Ishikawa (cell line): ENCODE results near the gene EGFLAM.

Experiments used
- CEBPB ChIP-seq: IDR thresholded peaks from 2 replicates; pipeline ENCODE4 v1.6.1; 2012
- CREB1 ChIP-seq: IDR thresholded peaks from 2 replicates; pipeline ENCODE4 v1.6.1; 2012; ENCODE audit warnings: low read depth
- EP300 ChIP-seq: IDR thresholded peaks from 2 replicates; pipeline ENCODE4 v1.6.1; 2012; ENCODE audit warnings: borderline replicate concordance
- FOXM1 ChIP-seq: IDR thresholded peaks from 2 replicates; pipeline ENCODE4 v1.6.1; 2012; ENCODE audit warnings: low read depth, borderline replicate concordance
- RAD21 ChIP-seq: IDR thresholded peaks from 2 replicates; pipeline ENCODE4 v1.6.1; 2012; ENCODE audit warnings: low read depth
- TAF1 ChIP-seq: IDR thresholded peaks from 2 replicates; pipeline ENCODE4 v1.6.1; 2012; ENCODE audit warnings: low read depth, mild to moderate bottlenecking
- TCF12 ChIP-seq: IDR thresholded peaks from 2 replicates; pipeline ENCODE4 v1.6.1; 2012; ENCODE audit warnings: low read depth
- TEAD4 ChIP-seq: IDR thresholded peaks from 2 replicates; pipeline ENCODE4 v1.6.1; 2012
- YY1 ChIP-seq: IDR thresholded peaks from 2 replicates; pipeline ENCODE4 v1.6.1; 2012; ENCODE audit warnings: low read depth
- ZBTB7A ChIP-seq: IDR thresholded peaks from 2 replicates; pipeline ENCODE4 v1.6.1; 2012; ENCODE audit warnings: low read depth
- TF ChIP-seq, protein P1 (sequence below): IDR thresholded peaks from 2 replicates; pipeline ENCODE4 v1.6.1; 2012
- TF ChIP-seq, protein P2 (sequence below): IDR thresholded peaks from 2 replicates; pipeline ENCODE4 v1.6.1; 2012; ENCODE audit warnings: low read depth, mild to moderate bottlenecking
- TF ChIP-seq, protein P3 (sequence below): IDR thresholded peaks from 2 replicates; pipeline ENCODE4 v1.6.1; 2012

DNA sequence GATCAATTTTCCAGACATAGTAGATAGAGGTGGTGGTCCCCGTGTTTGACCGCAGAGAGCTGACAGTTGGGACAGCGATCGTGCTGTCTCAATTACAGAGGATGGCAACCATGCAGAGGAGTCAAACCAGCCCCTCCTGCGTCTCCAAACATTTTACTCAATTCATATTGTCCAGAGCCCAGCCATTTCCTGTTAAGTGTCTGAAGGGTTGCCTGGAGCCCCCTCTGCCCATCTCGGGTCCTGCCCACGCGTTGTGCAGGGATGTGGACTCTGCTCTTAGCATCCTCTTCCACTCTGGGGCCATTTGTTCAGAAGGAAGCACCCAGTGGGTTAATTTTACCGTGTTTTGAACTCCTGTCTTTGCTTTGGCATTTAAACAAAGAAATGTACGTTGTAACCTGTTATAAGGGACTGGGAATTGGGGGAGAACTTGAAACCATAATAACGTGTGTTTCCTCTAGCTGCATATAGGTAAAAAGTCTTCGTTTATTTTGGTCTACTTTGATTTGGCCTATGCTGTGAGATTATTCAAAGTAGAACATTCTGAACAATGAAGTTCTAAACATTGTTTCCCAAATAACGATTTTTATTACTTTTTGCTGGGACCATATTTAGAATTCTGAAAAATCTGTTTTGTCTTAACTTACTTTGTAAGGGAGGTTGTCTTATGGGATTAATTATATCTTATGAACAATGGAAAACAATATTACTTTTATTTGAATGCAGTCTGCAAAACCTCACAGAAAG is 876 bp downstream of the EGFLAM start:
- no peak for TF ChIP-seq YY1
- TF ChIP-seq EP300: no peak
- TF ChIP-seq CREB1: no peak
- no peak for TF ChIP-seq TEAD4
- no peak for TF ChIP-seq TAF1
- TF ChIP-seq TCF12: no peak
- TF ChIP-seq, protein P1, sequence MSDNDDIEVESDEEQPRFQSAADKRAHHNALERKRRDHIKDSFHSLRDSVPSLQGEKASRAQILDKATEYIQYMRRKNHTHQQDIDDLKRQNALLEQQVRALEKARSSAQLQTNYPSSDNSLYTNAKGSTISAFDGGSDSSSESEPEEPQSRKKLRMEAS: no peak
- TF ChIP-seq, protein P2, sequence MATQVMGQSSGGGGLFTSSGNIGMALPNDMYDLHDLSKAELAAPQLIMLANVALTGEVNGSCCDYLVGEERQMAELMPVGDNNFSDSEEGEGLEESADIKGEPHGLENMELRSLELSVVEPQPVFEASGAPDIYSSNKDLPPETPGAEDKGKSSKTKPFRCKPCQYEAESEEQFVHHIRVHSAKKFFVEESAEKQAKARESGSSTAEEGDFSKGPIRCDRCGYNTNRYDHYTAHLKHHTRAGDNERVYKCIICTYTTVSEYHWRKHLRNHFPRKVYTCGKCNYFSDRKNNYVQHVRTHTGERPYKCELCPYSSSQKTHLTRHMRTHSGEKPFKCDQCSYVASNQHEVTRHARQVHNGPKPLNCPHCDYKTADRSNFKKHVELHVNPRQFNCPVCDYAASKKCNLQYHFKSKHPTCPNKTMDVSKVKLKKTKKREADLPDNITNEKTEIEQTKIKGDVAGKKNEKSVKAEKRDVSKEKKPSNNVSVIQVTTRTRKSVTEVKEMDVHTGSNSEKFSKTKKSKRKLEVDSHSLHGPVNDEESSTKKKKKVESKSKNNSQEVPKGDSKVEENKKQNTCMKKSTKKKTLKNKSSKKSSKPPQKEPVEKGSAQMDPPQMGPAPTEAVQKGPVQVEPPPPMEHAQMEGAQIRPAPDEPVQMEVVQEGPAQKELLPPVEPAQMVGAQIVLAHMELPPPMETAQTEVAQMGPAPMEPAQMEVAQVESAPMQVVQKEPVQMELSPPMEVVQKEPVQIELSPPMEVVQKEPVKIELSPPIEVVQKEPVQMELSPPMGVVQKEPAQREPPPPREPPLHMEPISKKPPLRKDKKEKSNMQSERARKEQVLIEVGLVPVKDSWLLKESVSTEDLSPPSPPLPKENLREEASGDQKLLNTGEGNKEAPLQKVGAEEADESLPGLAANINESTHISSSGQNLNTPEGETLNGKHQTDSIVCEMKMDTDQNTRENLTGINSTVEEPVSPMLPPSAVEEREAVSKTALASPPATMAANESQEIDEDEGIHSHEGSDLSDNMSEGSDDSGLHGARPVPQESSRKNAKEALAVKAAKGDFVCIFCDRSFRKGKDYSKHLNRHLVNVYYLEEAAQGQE: no peak
- no peak for TF ChIP-seq CEBPB
- TF ChIP-seq RAD21: no peak
- TF ChIP-seq, protein P3, sequence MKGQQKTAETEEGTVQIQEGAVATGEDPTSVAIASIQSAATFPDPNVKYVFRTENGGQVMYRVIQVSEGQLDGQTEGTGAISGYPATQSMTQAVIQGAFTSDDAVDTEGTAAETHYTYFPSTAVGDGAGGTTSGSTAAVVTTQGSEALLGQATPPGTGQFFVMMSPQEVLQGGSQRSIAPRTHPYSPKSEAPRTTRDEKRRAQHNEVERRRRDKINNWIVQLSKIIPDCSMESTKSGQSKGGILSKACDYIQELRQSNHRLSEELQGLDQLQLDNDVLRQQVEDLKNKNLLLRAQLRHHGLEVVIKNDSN: no peak
- TF ChIP-seq ZBTB7A: no peak
- no peak for TF ChIP-seq FOXM1
